ENCODE data around the gene MCTP1.

The MCTP1 gene

DNA sequence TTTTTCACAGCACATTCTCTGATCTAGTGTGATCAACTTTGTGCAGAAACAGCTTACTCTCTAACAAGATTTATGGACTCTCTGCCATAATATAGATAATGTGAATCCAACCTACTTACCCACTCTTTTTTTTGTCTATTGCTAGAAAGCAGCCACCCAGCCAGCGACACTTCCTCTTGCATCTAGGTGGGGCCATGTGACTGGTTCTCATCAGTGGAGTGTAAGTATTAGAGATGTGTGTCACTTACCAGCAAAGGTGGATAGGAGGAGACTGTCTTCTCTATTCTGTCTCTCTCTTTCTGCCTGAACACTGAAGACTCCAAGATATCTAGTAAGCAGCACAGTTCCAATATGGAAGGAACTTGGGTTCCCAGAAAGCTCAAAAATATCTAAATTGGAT lies 174.8 kb downstream of the MCTP1 start:
- no peak for DNase-seq
- Histone ChIP-seq H3K9me3 (ENCODE audit: control insufficient read depth, low read length) (no peaks in the 10 kb centered on the region), H3K36me3 (ENCODE audit: control insufficient read depth, insufficient read depth, low read length) (no peaks in the 10 kb centered on the region), H3K4me1 (ENCODE audit: control insufficient read depth, insufficient read depth, low read length, poor library complexity, severe bottlenecking) (no peaks in the 10 kb centered on the region), H3K27ac (ENCODE audit: insufficient read depth, low read length, poor library complexity, severe bottlenecking) (no peak overlapping the region), H3K27me3 (replicated peaks; ENCODE audit: control insufficient read depth, insufficient read depth, low read length, poor library complexity, severe bottlenecking) (no peaks in the 10 kb centered on the region), H3K4me3 (ENCODE audit: insufficient read depth, low read depth, low read length, poor library complexity, severe bottlenecking) (no peak overlapping the region)

DNA sequence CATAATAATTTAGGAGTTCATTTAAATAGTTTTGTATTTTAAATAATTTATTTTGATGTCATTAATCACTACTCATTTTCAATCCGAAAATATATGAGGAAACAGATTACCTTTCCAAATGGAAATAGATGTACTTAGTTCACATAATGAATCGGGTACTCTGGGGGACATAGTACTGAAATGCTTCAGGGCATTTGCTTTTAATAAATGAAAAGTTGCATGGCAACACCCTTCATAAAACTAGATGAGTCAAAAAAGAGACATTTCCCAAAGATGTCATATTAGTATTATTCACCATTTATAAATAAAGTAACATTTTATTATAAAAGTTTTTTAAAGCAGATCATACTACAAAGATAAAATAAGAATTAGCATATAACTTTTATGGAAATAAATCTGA lies 177.8 kb downstream of the MCTP1 start:
- H3K4me3 ChIP-seq (ENCODE audit: insufficient read depth, low read depth, low read length, poor library complexity, severe bottlenecking), result no peak overlapping the region
- no peaks in the 10 kb centered on the region for H3K9me3 ChIP-seq (ENCODE audit: control insufficient read depth, low read length)
- H3K4me1 ChIP-seq (ENCODE audit: control insufficient read depth, insufficient read depth, low read length, poor library complexity, severe bottlenecking), result no peaks in the 10 kb centered on the region
- DNase-seq, result no peak
- no peaks in the 10 kb centered on the region for H3K27me3 ChIP-seq (replicated peaks; ENCODE audit: control insufficient read depth, insufficient read depth, low read length, poor library complexity, severe bottlenecking)
- H3K36me3 ChIP-seq (ENCODE audit: control insufficient read depth, insufficient read depth, low read length), result no peaks in the 10 kb centered on the region
- H3K27ac ChIP-seq (ENCODE audit: insufficient read depth, low read length, poor library complexity, severe bottlenecking), result no peak overlapping the region

DNA sequence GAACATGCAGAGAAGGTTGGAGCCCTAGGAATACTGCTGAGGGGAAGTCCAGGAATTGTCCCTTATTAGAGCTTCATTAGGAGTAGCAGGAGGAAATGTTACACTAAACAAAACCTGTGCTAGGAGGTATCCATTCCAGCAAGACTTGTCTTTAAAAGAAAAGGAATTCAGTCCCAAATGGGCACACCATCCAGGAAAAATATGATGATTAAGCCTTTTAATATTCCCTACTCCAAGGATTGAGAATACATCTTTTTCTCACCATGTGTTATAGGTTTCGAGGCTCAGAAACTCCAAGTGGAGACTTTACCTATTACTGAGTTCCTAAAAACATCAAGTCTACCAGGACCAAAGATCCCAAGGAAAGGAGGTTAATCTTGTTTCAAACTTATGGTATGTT lies 179.3 kb downstream of the MCTP1 start:
- no peak overlapping the region for H3K4me3 ChIP-seq (ENCODE audit: insufficient read depth, low read depth, low read length, poor library complexity, severe bottlenecking)
- no peaks in the 10 kb centered on the region for H3K36me3 ChIP-seq (ENCODE audit: control insufficient read depth, insufficient read depth, low read length)
- H3K4me1 ChIP-seq (ENCODE audit: control insufficient read depth, insufficient read depth, low read length, poor library complexity, severe bottlenecking), result no peaks in the 10 kb centered on the region
- no peaks in the 10 kb centered on the region for H3K9me3 ChIP-seq (ENCODE audit: control insufficient read depth, low read length)
- no peaks in the 10 kb centered on the region for H3K27me3 ChIP-seq (replicated peaks; ENCODE audit: control insufficient read depth, insufficient read depth, low read length, poor library complexity, severe bottlenecking)
- no peak overlapping the region for H3K27ac ChIP-seq (ENCODE audit: insufficient read depth, low read length, poor library complexity, severe bottlenecking)
- no peak for DNase-seq

DNA sequence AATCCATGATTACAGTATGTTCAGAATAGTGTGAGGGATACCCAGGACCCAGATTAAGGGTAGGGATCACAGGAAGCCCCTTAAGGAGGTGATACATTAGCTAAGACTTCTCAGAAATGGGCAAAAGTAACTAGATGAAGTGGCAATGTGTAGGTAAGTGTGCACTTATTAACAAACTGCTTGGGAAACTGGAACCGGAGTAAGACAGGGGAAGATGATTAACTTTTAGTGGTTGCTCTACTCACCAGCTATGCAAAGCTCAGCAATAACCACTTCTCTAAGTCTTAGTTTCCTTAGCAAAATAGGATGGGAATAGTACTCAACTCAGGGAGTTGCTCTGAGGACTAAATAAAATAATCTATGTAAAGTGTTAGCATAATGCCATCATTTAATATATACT lies 182.2 kb downstream of the MCTP1 start:
- Histone ChIP-seq H3K27ac (ENCODE audit: insufficient read depth, low read length, poor library complexity, severe bottlenecking) (no peak overlapping the region), H3K9me3 (ENCODE audit: control insufficient read depth, low read length) (no peaks in the 10 kb centered on the region), H3K4me3 (ENCODE audit: insufficient read depth, low read depth, low read length, poor library complexity, severe bottlenecking) (no peak overlapping the region), H3K27me3 (replicated peaks; ENCODE audit: control insufficient read depth, insufficient read depth, low read length, poor library complexity, severe bottlenecking) (no peaks in the 10 kb centered on the region), H3K36me3 (ENCODE audit: control insufficient read depth, insufficient read depth, low read length) (no peaks in the 10 kb centered on the region), H3K4me1 (ENCODE audit: control insufficient read depth, insufficient read depth, low read length, poor library complexity, severe bottlenecking) (no peaks in the 10 kb centered on the region)
- DNase-seq, result no peak

DNA sequence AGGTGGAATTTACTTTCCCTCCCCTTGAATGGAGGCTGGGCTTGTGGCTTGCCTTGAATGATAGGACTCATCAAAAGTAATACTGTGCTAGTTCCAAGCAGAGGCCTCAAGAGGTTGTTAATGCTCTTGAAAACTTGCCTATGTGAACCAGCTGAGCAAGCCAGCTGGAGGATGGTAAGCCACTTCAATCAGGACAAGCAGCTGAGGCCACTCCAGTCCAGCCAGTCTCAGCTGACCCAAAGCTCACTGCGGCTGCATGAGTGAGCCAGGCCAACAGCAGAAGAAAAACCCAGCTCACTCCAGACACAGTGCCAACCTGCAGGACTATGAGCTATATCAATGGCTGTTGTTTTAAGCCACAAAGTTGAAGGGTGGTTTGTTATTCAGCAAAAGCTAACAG lies 182.8 kb downstream of the MCTP1 start:
- no peak for DNase-seq

DNA sequence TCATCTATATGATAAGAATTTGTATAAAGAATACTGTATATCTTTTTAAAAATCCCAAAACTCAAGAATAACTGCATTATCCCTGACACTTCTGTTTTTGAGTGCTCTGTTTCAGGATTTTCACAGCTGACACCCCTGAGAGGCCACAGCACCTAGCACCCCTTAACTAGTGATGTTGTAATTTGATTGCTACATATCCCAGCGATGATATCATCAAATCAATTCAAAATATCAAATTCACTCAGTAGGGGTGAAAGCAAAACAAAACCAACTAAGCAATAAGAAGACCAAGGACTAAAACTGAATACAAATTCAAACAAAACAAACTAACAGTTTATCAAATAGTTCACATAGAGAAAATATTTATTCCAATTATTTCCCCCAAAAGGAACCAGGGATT lies 184.3 kb downstream of the MCTP1 start:
- Histone ChIP-seq H3K4me3 (ENCODE audit: insufficient read depth, low read depth, low read length, poor library complexity, severe bottlenecking) (no peak overlapping the region), H3K4me1 (ENCODE audit: control insufficient read depth, insufficient read depth, low read length, poor library complexity, severe bottlenecking) (no peaks in the 10 kb centered on the region), H3K36me3 (ENCODE audit: control insufficient read depth, insufficient read depth, low read length) (no peaks in the 10 kb centered on the region), H3K9me3 (ENCODE audit: control insufficient read depth, low read length) (no peaks in the 10 kb centered on the region), H3K27me3 (replicated peaks; ENCODE audit: control insufficient read depth, insufficient read depth, low read length, poor library complexity, severe bottlenecking) (no peaks in the 10 kb centered on the region), H3K27ac (ENCODE audit: insufficient read depth, low read length, poor library complexity, severe bottlenecking) (no peak overlapping the region)
- DNase-seq, result no peak

More for the DNA sequence above, 182.8 kb downstream of the MCTP1 start:
- Histone ChIP-seq H3K4me1 (ENCODE audit: control insufficient read depth, insufficient read depth, low read length, poor library complexity, severe bottlenecking) (no peaks in the 10 kb centered on the region), H3K36me3 (ENCODE audit: control insufficient read depth, insufficient read depth, low read length) (no peaks in the 10 kb centered on the region), H3K27ac (ENCODE audit: insufficient read depth, low read length, poor library complexity, severe bottlenecking) (no peak overlapping the region), H3K9me3 (ENCODE audit: control insufficient read depth, low read length) (no peaks in the 10 kb centered on the region), H3K4me3 (ENCODE audit: insufficient read depth, low read depth, low read length, poor library complexity, severe bottlenecking) (no peak overlapping the region), H3K27me3 (replicated peaks; ENCODE audit: control insufficient read depth, insufficient read depth, low read length, poor library complexity, severe bottlenecking) (no peaks in the 10 kb centered on the region)

DNA sequence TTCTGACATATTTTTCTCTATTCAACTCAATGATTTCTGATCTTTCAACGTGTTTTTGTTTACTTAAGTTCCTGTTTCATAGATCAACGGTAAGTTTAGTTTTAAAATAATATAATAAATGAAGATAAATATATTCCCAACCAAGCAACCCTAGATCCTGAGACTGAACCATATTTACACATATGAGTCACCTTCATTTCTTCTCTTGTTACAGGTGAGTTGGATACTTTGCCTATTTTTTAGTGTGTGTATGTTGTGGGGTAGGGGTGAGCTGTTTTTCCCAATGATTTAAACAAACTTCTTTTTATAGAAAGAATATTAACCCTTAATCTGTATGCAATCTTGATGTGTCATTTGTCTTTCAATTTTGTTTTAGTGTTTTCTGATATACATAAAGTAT lies 186.9 kb downstream of the MCTP1 start:
- Histone ChIP-seq H3K4me1 (ENCODE audit: control insufficient read depth, insufficient read depth, low read length, poor library complexity, severe bottlenecking) (no peaks in the 10 kb centered on the region), H3K4me3 (ENCODE audit: insufficient read depth, low read depth, low read length, poor library complexity, severe bottlenecking) (no peak overlapping the region), H3K9me3 (ENCODE audit: control insufficient read depth, low read length) (no peaks in the 10 kb centered on the region), H3K36me3 (ENCODE audit: control insufficient read depth, insufficient read depth, low read length) (no peaks in the 10 kb centered on the region), H3K27ac (ENCODE audit: insufficient read depth, low read length, poor library complexity, severe bottlenecking) (no peak overlapping the region), H3K27me3 (replicated peaks; ENCODE audit: control insufficient read depth, insufficient read depth, low read length, poor library complexity, severe bottlenecking) (no peaks in the 10 kb centered on the region)
- DNase-seq, result no peak

DNA sequence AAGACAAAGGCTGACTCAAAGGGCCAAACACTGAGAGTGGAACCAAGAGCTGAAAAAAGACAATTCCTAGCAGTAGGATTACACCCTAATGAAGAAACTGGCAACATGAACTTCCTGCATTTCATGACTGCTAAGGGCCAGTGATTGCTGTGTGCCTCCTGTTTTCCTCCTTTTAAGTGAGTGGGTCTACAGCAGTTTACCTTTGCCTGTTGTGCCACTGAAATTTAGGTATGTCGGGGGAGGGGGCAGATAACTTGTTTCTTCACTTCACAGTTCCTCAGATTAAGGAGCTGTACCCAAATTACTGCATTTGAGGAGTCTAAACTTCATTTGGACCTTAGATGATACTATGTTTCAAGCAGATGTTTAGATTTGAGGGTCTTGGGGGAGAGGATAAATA lies 191.7 kb downstream of the MCTP1 start:
- H3K36me3 ChIP-seq (ENCODE audit: control insufficient read depth, insufficient read depth, low read length), result no peaks in the 10 kb centered on the region
- no peak overlapping the region for H3K4me3 ChIP-seq (ENCODE audit: insufficient read depth, low read depth, low read length, poor library complexity, severe bottlenecking)
- DNase-seq, result no peak
- H3K27ac ChIP-seq (ENCODE audit: insufficient read depth, low read length, poor library complexity, severe bottlenecking), result no peak overlapping the region
- no peaks in the 10 kb centered on the region for H3K9me3 ChIP-seq (ENCODE audit: control insufficient read depth, low read length)
- no peaks in the 10 kb centered on the region for H3K27me3 ChIP-seq (replicated peaks; ENCODE audit: control insufficient read depth, insufficient read depth, low read length, poor library complexity, severe bottlenecking)
- H3K4me1 ChIP-seq (ENCODE audit: control insufficient read depth, insufficient read depth, low read length, poor library complexity, severe bottlenecking), result no peaks in the 10 kb centered on the region

DNA sequence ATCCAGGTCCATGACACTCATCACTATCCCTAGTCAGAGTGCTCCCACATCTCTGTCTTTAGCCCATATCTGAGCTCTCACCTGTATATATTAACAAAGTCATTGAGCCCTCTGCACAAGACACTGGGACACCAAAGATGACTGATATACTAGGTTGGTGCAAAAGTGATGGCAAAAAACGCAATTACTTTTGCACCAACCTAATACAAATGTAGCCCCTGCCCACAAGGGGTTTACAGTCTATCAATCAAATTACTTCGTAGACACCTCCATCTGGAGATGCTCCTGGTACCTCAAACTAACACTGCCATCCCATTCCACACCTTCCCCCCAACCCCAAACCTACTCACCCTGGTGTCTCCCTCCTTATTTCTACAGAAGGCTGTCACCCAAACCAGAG lies 194.1 kb downstream of the MCTP1 start:
- H3K36me3 ChIP-seq (ENCODE audit: control insufficient read depth, insufficient read depth, low read length), result no peaks in the 10 kb centered on the region
- no peaks in the 10 kb centered on the region for H3K4me1 ChIP-seq (ENCODE audit: control insufficient read depth, insufficient read depth, low read length, poor library complexity, severe bottlenecking)
- H3K27me3 ChIP-seq (replicated peaks; ENCODE audit: control insufficient read depth, insufficient read depth, low read length, poor library complexity, severe bottlenecking), result no peaks in the 10 kb centered on the region
- no peak overlapping the region for H3K27ac ChIP-seq (ENCODE audit: insufficient read depth, low read length, poor library complexity, severe bottlenecking)
- no peaks in the 10 kb centered on the region for H3K9me3 ChIP-seq (ENCODE audit: control insufficient read depth, low read length)
- no peak overlapping the region for H3K4me3 ChIP-seq (ENCODE audit: insufficient read depth, low read depth, low read length, poor library complexity, severe bottlenecking)
- no peak for DNase-seq

DNA sequence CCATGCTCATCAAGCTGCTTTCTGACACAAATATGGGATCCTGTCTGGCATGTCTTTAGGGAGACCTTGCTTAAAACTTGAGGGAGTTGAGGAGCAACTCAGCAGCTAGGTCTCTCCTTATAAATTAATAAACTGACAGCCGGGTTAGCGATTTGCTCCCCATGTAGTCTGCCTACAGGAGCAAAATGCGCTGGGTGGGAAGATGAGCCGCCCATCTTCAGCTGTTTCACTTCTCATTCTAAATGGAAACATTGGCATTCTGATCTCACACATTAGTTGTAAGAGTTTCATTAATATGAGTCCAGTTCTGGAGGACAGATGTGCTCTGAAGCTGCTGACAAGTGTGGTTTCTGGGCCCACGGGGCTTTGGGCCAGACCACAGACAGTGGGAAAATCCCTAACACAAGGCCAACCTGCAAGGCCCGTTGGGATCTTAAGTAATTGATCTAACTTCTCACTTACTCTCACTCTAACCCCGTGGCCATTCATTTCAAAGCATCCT lies 197.0 kb downstream of the MCTP1 start:
- Histone ChIP-seq H3K27ac (ENCODE audit: insufficient read depth, low read length, poor library complexity, severe bottlenecking) (no peak overlapping the region), H3K36me3 (ENCODE audit: control insufficient read depth, insufficient read depth, low read length) (no peaks in the 10 kb centered on the region), H3K4me3 (ENCODE audit: insufficient read depth, low read depth, low read length, poor library complexity, severe bottlenecking) (no peak overlapping the region), H3K4me1 (ENCODE audit: control insufficient read depth, insufficient read depth, low read length, poor library complexity, severe bottlenecking) (no peaks in the 10 kb centered on the region), H3K27me3 (replicated peaks; ENCODE audit: control insufficient read depth, insufficient read depth, low read length, poor library complexity, severe bottlenecking) (no peaks in the 10 kb centered on the region), H3K9me3 (ENCODE audit: control insufficient read depth, low read length) (no peaks in the 10 kb centered on the region)
- no peak for DNase-seq

Data from effector memory CD4-positive, alpha-beta T cell (primary cell).